GM18498 (cell line): ENCODE data around the gene GPS2.

ENCODE experiments used
- ATAC-seq: cut with Tn5 transposase; IDR thresholded peaks from one replicate; pipeline ENCODE4 v1.9.1; 2021; ENCODE audit warnings: mild to moderate bottlenecking, moderate library complexity; ENCODE audit not compliant: unreplicated experiment

Gene GPS2

GRCh38 chr17:7318121-7318860 is 3.1 kb upstream of the GPS2 start:
- no peak for ATAC-seq

DNA sequence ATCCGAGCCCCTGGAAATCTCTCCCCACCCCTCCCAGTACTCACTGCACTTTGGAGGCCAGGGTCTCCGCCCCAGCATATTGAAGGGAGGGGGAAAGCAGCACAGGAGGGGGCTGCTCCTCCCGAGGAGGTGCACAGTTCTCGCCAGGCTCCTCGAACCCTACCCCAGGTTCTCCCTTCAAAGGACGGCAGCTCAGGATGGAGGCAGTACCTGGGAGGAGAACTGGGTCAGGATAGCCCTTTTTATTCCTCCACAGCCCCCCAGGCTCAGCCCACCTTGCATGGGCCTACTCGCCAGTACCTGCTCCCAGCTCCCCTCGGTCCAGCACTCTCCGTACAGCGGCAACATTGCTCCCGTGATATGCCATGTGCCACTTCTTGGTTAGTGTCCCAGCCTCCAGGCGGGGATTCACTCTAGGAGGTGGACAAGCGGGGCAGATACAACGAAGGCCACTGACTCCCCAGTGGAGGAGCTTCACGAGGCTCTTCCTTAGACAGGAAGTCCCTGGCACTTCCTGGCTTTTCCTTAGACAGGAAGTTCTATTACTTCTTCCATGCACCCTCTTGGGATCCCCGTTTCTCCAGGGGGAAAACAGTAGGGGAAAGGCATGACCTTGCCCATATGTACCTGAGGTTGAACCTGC is 2.1 kb upstream of the GPS2 start:
- no peak for ATAC-seq

- ATAC-seq: no peak
These were observed 543 bp upstream of the GPS2 start for GRCh38 chr17:7315570-7316235.

DNA sequence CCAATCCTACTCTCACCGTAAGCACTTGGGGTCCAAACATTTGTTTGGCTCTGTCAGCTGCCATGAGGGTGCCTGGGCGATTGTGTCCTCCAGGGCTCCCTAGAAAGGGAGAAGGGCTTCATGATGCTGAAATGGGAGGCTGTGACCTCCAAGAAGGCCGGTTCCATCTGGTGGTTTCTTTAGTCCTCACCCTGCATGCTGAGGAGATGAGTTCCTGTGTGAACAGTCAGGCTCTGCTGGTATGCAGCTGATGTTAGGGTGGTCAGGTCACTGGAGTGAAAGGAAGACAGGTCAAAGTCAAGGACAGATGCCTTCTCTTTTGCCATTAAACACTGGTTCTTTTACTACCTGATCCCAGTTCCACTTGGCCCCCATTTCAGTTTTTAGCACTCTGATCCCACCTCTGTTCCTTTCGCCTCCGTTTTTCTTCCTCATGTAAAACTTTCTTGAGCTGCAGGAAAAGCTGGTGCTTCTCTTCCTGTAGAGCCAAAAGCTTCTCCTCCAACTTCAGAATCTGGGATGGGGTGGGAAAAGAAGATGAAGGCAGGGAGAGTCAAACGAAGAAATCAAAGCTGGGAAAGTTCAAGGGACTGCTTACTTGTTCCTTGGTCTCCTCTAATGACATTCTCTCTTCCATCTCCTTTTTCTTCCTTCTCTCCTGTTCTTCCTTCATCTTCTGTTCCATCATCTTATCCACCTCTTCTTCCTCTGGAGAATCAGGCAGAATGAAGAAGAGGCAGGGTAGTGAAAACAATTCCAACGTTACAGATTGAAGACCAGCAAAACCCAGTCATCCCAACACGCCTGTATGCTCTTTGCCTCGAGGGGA is 1.1 kb downstream of the GPS2 start:
- no peak for ATAC-seq

GRCh38 chr17:7313088-7313889 is 1.9 kb downstream of the GPS2 start:
- no peak for ATAC-seq

DNA sequence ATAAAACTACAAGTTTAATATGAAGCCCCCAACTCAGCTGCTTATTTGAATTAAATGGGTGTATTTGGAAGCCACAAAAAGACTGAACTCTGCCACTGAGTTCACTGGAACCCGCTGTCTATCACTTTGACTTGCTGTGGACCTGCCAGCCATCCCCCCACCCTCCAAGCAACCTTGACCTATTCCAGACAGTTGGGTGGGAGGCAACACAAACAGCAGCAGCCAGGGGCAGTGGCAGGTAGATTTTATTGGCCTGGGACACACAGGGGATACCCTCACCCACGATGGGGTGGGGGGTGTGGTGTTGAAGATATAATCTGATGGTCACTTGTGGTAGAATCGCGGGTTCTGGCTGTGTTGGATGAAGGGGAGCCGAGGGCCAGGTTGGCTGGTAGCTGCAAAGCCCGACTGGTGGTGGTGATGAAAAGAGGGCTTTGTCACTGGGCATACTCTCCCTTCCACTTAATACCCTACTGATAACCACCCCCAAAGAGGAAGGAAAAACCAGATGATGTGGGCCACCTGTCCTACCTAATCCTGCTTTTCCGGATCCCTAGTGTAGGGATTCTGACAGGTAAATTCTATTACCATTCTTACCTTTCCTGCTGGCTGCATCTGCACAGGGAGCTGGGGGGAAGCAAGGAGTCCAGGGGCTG is 2.6 kb downstream of the GPS2 start:
- no peak for ATAC-seq

- no peak for ATAC-seq
These were observed 4.0 kb downstream of the GPS2 start for GRCh38 chr17:7311110-7311705.

GRCh38 chr17:7309628-7310027 is 5.5 kb downstream of the GPS2 start:
- no peak for ATAC-seq

- ATAC-seq: peak; percentile 27
These were observed 6.3 kb downstream of the GPS2 start for GRCh38 chr17:7308625-7309433.

GRCh38 chr17:7307686-7308624 is 7.2 kb downstream of the GPS2 start:
- peak; percentile 0 for ATAC-seq

DNA sequence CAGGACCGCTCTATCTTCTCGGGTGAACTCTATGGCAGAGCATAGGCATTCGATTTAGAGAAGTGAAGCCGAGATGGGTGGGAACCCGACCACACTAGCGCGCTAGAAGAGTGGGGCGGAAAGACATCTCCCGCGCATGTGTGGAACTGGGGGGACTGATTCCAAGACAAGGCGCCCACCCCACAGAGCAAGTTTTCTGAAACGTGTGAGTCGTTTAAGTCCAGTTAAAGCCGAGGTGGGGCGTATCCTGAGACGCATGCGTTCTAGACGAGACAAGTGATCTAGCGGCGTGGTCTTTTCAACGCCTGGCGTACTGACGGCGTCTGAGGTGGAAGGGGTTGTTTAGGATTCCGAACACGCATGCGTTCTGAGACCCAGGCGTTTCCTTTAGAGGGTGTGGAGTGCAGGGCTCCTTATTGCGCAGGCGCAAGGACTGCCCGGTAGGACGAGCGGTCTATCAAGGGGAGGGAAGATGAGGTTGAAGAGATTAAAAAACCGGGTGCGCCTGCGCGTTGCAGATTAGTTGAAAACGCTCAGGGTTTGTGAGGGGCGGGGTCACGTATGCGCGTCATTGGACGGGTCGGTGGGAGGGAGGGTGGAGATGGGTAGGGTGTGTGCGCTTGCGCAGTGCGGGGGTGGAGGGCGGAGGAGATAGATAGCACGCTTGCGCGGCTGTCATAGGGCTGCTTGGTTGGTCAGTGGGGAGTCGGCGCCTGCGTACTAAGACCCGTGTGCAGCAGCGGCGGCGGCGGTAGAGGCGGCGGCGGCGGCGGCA is 8.1 kb downstream of the GPS2 start, which contains the start of gene EIF5A:
TSS of gene EIF5A (plus strand) at position 718 of the 775 bp plus-strand sequence. CDS start 2,008 bp downstream, outside the sequence.
- peak; percentile 78 for ATAC-seq

DNA sequence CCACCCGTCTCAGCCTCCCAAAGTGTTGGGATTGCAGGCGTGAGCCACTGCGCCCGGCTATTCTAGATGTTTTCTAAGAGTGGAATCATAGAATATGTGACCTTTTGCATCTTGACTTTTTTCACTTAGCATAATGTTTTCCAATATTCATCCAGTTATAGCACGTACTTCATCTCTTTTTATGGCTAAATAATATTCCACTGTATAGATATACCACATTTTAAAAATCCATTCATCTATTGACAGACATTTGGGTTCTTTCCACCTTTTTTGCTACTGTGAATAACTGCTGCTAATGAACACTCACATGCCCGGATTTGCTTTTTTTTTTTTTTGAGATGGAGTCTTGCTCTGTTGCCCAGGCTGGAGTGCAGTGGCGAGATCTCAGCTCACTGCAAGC is 11.0 kb downstream of the GPS2 start:
- no peak for ATAC-seq

DNA sequence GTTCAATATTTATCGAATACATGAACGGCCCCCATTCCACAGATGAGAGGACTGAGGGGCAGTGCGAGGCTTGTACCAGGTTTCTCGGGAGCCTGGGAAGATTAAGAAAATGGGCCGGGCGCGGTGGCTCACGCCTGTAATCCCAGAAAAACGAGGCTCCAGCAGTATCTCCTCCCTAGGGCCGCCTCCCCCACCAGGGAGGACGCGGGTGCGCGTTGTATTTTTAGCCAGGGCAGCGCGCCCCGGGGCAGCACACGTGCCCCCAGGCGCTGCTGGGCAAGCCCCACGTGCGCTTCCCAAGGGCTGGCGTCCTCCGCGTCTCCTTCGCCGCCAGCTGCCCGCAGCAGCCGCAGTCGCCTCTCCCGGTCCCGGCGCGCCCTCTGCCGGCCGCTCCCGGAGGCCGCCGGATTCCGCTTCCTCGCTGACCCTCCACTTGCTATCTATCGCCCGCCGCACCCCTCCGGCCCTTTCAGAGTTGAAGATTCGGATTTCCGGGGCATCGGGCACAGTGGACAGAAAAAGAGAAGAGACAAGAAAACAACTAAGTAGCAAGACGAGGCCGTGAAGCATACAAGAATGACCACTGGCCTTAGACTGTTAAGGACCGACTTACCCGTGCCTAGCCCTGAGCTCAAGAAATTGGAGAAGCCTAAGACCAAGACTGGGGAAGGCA is 18.8 kb downstream of the GPS2 start:
- no peak for ATAC-seq

- ATAC-seq: no peak
These were observed 19.7 kb downstream of the GPS2 start for GRCh38 chr17:7295230-7296180.

- ATAC-seq: no peak
These were observed 20.5 kb downstream of the GPS2 start, which contains the start of gene YBX2 for GRCh38 chr17:7294614-7295153. Gene YBX2 (minus strand): TSS chr17:7294639. CDS start chr17:7294500, 139 bp downstream.
